CD4-positive, alpha-beta T cell treated with Interferon gamma for 1 hour (primary cell): ENCODE data around the gene PGGHG.

Experiments
- DNase-seq: peaks from one replicate; pipeline ENCODE4 v3.0.0-alpha.2; 2020

PGGHG gene

GRCh38 chr11:270451-271318 is 18.2 kb upstream of the PGGHG start:
- no peak for DNase-seq

GRCh38 chr11:271319-271715 is 17.6 kb upstream of the PGGHG start:
- DNase-seq: no peak

GRCh38 chr11:272195-272930 is 16.6 kb upstream of the PGGHG start:
- DNase-seq: no peak

GRCh38 chr11:272931-273198 is 16.1 kb upstream of the PGGHG start:
- DNase-seq: no peak

GRCh38 chr11:276219-276618 is 12.7 kb upstream of the PGGHG start:
- no peak for DNase-seq

- no peak for DNase-seq
Measured at GRCh38 chr11:278001-278951, 10.7 kb upstream of the PGGHG start, which contains the start of gene NLRP6. Gene NLRP6, plus strand, starts transcription at chr11:278407. Its CDS starts 163 bp downstream, at chr11:278570.

GRCh38 chr11:279040-279965 is 9.6 kb upstream of the PGGHG start:
- no peak for DNase-seq

- DNase-seq: peak; percentile 51
Measured at GRCh38 chr11:279966-280705, 8.8 kb upstream of the PGGHG start.

GRCh38 chr11:280706-281485 is 8.0 kb upstream of the PGGHG start:
- DNase-seq: peak; percentile 41

- no peak for DNase-seq
Measured at GRCh38 chr11:281486-282161, 7.3 kb upstream of the PGGHG start.

- DNase-seq: no peak
Measured at GRCh38 chr11:282171-282570, 6.8 kb upstream of the PGGHG start.

- DNase-seq: no peak
Measured at GRCh38 chr11:282630-283360, 6.1 kb upstream of the PGGHG start.

- DNase-seq: no peak
Measured at GRCh38 chr11:283405-284104, 5.4 kb upstream of the PGGHG start.

- DNase-seq: no peak
Measured at GRCh38 chr11:284105-285020, 4.6 kb upstream of the PGGHG start.

GRCh38 chr11:285021-285893 is 3.7 kb upstream of the PGGHG start:
- DNase-seq: no peak

- no peak for DNase-seq
Measured at GRCh38 chr11:285894-286220, 3.1 kb upstream of the PGGHG start.
